Measurements from ENCODE around the gene CRADD. TPM values are rescaled to one million over a fixed set of nuclear protein-coding genes. Genes with fewer than 3 reads are reported as not detected.

Gene CRADD
- total RNA-seq, 1 donor from 2014 or later: 18.8 TPM

GRCh38 chr12:93722835-93723567 is 45.8 kb downstream of the CRADD start:
- Mint-ChIP-seq H3K4me1 (ENCODE audit: low read depth, unreplicated experiment) (no peaks in the 10 kb centered on the region), H3K27me3 (ENCODE audit: unreplicated experiment) (no peaks in the 10 kb centered on the region), H3K36me3 (ENCODE audit: unreplicated experiment) (peaks cover 5% of the 10 kb centered on the region), H3K27ac (ENCODE audit: unreplicated experiment) (no peak overlapping the region), H3K4me3 (ENCODE audit: unreplicated experiment) (no peak overlapping the region), H3K9me3 (ENCODE audit: unreplicated experiment) (peaks cover 2% of the 10 kb centered on the region)
- DNase-seq: no peak
- no peak for TF ChIP-seq CTCF (IDR thresholded peaks at IDR 0.05; ENCODE audit: partially characterized antibody, unreplicated experiment)

- Mint-ChIP-seq H3K36me3 (ENCODE audit: unreplicated experiment) (no peaks in the 10 kb centered on the region), H3K4me1 (ENCODE audit: low read depth, unreplicated experiment) (no peaks in the 10 kb centered on the region), H3K9me3 (ENCODE audit: unreplicated experiment) (peaks cover 1% of the 10 kb centered on the region), H3K27ac (ENCODE audit: unreplicated experiment) (no peak overlapping the region), H3K27me3 (ENCODE audit: unreplicated experiment) (no peaks in the 10 kb centered on the region), H3K4me3 (ENCODE audit: unreplicated experiment) (no peak overlapping the region)
- TF ChIP-seq CTCF (IDR thresholded peaks at IDR 0.05; ENCODE audit: partially characterized antibody, unreplicated experiment): no peak
- DNase-seq: no peak
Measured at GRCh38 chr12:93723568-93723930, 46.4 kb downstream of the CRADD start.

- Mint-ChIP-seq H3K27ac (ENCODE audit: unreplicated experiment) (no peak overlapping the region), H3K36me3 (ENCODE audit: unreplicated experiment) (no peaks in the 10 kb centered on the region), H3K27me3 (ENCODE audit: unreplicated experiment) (no peaks in the 10 kb centered on the region), H3K9me3 (ENCODE audit: unreplicated experiment) (peaks cover 1% of the 10 kb centered on the region), H3K4me1 (ENCODE audit: low read depth, unreplicated experiment) (no peaks in the 10 kb centered on the region), H3K4me3 (ENCODE audit: unreplicated experiment) (no peak overlapping the region)
- TF ChIP-seq CTCF (IDR thresholded peaks at IDR 0.05; ENCODE audit: partially characterized antibody, unreplicated experiment): no peak
- DNase-seq: no peak
Measured at GRCh38 chr12:93725531-93725930, 48.4 kb downstream of the CRADD start.

- H3K4me1 Mint-ChIP-seq (ENCODE audit: low read depth, unreplicated experiment): no peaks in the 10 kb centered on the region
- H3K36me3 Mint-ChIP-seq (ENCODE audit: unreplicated experiment): no peaks in the 10 kb centered on the region
- no peaks in the 10 kb centered on the region for H3K27me3 Mint-ChIP-seq (ENCODE audit: unreplicated experiment)
- peaks cover 1% of the 10 kb centered on the region for H3K9me3 Mint-ChIP-seq (ENCODE audit: unreplicated experiment)
- no peak overlapping the region for H3K4me3 Mint-ChIP-seq (ENCODE audit: unreplicated experiment)
- no peak for TF ChIP-seq CTCF (IDR thresholded peaks at IDR 0.05; ENCODE audit: partially characterized antibody, unreplicated experiment)
- no peak for DNase-seq
- H3K27ac Mint-ChIP-seq (ENCODE audit: unreplicated experiment): no peak overlapping the region
Measured at GRCh38 chr12:93727195-93727811, 50.1 kb downstream of the CRADD start.

- DNase-seq: no peak
- Mint-ChIP-seq H3K4me3 (ENCODE audit: unreplicated experiment) (no peak overlapping the region), H3K4me1 (ENCODE audit: low read depth, unreplicated experiment) (no peaks in the 10 kb centered on the region), H3K27ac (ENCODE audit: unreplicated experiment) (no peak overlapping the region), H3K36me3 (ENCODE audit: unreplicated experiment) (no peaks in the 10 kb centered on the region), H3K9me3 (ENCODE audit: unreplicated experiment) (peaks cover 1% of the 10 kb centered on the region), H3K27me3 (ENCODE audit: unreplicated experiment) (no peaks in the 10 kb centered on the region)
- no peak for TF ChIP-seq CTCF (IDR thresholded peaks at IDR 0.05; ENCODE audit: partially characterized antibody, unreplicated experiment)
Measured at GRCh38 chr12:93727911-93728310, 50.7 kb downstream of the CRADD start.
